Endothelial cell of umbilical vein (primary cell): ENCODE results near the gene PRPS1. TPM values are rescaled to one million over a fixed set of nuclear protein-coding genes. Genes with fewer than 3 reads are reported as not detected.

ENCODE experiments used
- BruUV-seq: library from RNA; stranded (reverse); fragments of 400-500 nt; replicated peaks from 2 replicates; lab custom pipeline; 2021; lab: Mats Ljungman, UMichigan
- CTCF ChIA-PET: fragments of 300-600, 350-600 bp; sonication (Branson Sonifier 250); formaldehyde crosslinking; loops from one replicate; lab custom pipeline; 2021; ENCODE audit warnings: antibody characterized with exemption, inconsistent platforms; lab: Charles Lee
- POLR2A ChIA-PET: fragments of 300-600, 350-600 bp; sonication (Branson Sonifier 250); formaldehyde crosslinking; loops from one replicate; lab custom pipeline; 2021; ENCODE audit warnings: antibody characterized with exemption, inconsistent platforms; lab: Charles Lee
- DNase-seq: peaks from one replicate; pipeline ENCODE4 v3.0.0-alpha.2; 2011; ENCODE audit warnings: low read depth, low spot score
- FAIRE-seq: peaks from 2 replicates; lab custom pipeline; 2011; peaks lifted over from hg19 to GRCh38; lab: Jason Lieb, UNC
- H2AFZ ChIP-seq: 2 replicates; pipeline ENCODE4 v1.6.0; 2012; ENCODE audit warnings: low read depth, low read length, control low read depth, inconsistent platforms
- H3K27ac ChIP-seq: 2 replicates; pipeline ENCODE4 v1.5.1; 2011; ENCODE audit warnings: low read depth, mild to moderate bottlenecking, control low read depth, low read length, moderate library complexity; ENCODE audit not compliant: insufficient read depth
- H3K27me3 ChIP-seq, 2 experiments: 2 replicates each; pipeline versions ENCODE4 v1.6.0 to v1.6.1; 2011; ENCODE audit warnings: low read length in 2 of 2, mixed read lengths in 1 of 2; ENCODE audit not compliant: control insufficient read depth in 2 of 2, insufficient read depth in 2 of 2
- H3K36me3 ChIP-seq, 2 experiments: 2 replicates in 1 of 2; 3 replicates in 1 of 2; pipeline ENCODE4 v1.5.1; 2011; ENCODE audit warnings: low read length in 2 of 2, mild to moderate bottlenecking in 1 of 2, moderate library complexity in 1 of 2; ENCODE audit not compliant: control insufficient read depth in 2 of 2, insufficient read depth in 2 of 2; ENCODE audit errors: extremely low read depth in 1 of 2
- H3K4me1 ChIP-seq: 3 replicates; pipeline ENCODE4 v1.5.1; 2011; ENCODE audit warnings: mild to moderate bottlenecking, low read length; ENCODE audit not compliant: control insufficient read depth, insufficient read depth; ENCODE audit errors: extremely low read depth
- H3K4me2 ChIP-seq: 2 replicates; pipeline ENCODE4 v1.6.1; 2011; ENCODE audit warnings: low read length, control low read depth, mixed read lengths; ENCODE audit not compliant: insufficient read depth
- H3K4me3 ChIP-seq, 3 experiments: fragments of 200-600 bp in 1 of 3; sonication (generic), shearing (Covaris generic) in 1 of 3; replicated peaks in 1 of 3; 2 replicates each; pipeline ENCODE4 v1.5.1; 2011 to 2016; ENCODE audit warnings: control low read depth in 3 of 3, low read length in 3 of 3, mild to moderate bottlenecking in 2 of 3, inconsistent platforms in 1 of 3, low read depth in 1 of 3, moderate library complexity in 1 of 3; ENCODE audit not compliant: insufficient read depth in 1 of 3
- H3K79me2 ChIP-seq: 2 replicates; pipeline ENCODE4 v1.6.0; 2012; ENCODE audit warnings: low read length, inconsistent platforms; ENCODE audit not compliant: control insufficient read depth, insufficient read depth
- H3K9ac ChIP-seq: replicated peaks from 2 replicates; pipeline ENCODE3; 2011; ENCODE audit warnings: low read length, control low read depth; ENCODE audit not compliant: insufficient read depth; ENCODE audit errors: extremely low read depth
- H3K9me1 ChIP-seq: replicated peaks from 3 replicates; pipeline ENCODE4 v1.6.0; 2011; ENCODE audit warnings: mild to moderate bottlenecking, low read length; ENCODE audit not compliant: control insufficient read depth, insufficient read depth; ENCODE audit errors: extremely low read depth
- H3K9me3 ChIP-seq: replicated peaks from 2 replicates; pipeline ENCODE4 v1.5.1; 2012; ENCODE audit warnings: low read length, inconsistent platforms; ENCODE audit not compliant: control insufficient read depth, insufficient read depth
- H4K20me1 ChIP-seq: replicated peaks from 2 replicates; pipeline ENCODE3; 2011; ENCODE audit warnings: mild to moderate bottlenecking, low read length; ENCODE audit not compliant: control insufficient read depth, insufficient read depth; ENCODE audit errors: extremely low read depth
- EZH2 ChIP-seq: IDR thresholded peaks from 2 replicates; pipeline ENCODE4 v1.6.1; 2012; ENCODE audit warnings: borderline replicate concordance, low read depth, mild to moderate bottlenecking, moderate library complexity, low read length, inconsistent platforms; ENCODE audit not compliant: severe bottlenecking
- FOS ChIP-seq: IDR thresholded peaks from 2 replicates; pipeline ENCODE4 v1.6.1; 2011; ENCODE audit warnings: mild to moderate bottlenecking, low read length, moderate library complexity, borderline replicate concordance; ENCODE audit not compliant: insufficient read depth
- GATA2 ChIP-seq: IDR thresholded peaks from 2 replicates; pipeline ENCODE4 v1.7.0; 2011; ENCODE audit warnings: low read depth, mild to moderate bottlenecking, moderate library complexity, mixed read lengths, low read length; ENCODE audit not compliant: insufficient read length, insufficient read depth
- JUN ChIP-seq: IDR thresholded peaks from 2 replicates; pipeline ENCODE4 v1.6.1; 2011; ENCODE audit warnings: borderline replicate concordance, low read depth; ENCODE audit not compliant: insufficient read length, insufficient read depth
- MAX ChIP-seq: IDR thresholded peaks from 2 replicates; pipeline ENCODE4 v1.6.1; 2011; ENCODE audit not compliant: insufficient read depth, insufficient read length
- MYC ChIP-seq: IDR thresholded peaks from one replicate; pipeline ENCODE4 v1.6.1; 2011; ENCODE audit warnings: mild to moderate bottlenecking, low read depth, low read length
- POLR2A ChIP-seq: IDR thresholded peaks from 2 replicates; pipeline ENCODE4 v1.6.1; 2012; ENCODE audit warnings: low read depth, mild to moderate bottlenecking, control low read depth, low read length
- POLR2AphosphoS5 ChIP-seq: IDR thresholded peaks from 2 replicates; pipeline ENCODE4 v1.6.1; 2012; ENCODE audit warnings: low read depth, mild to moderate bottlenecking, control low read depth, low read length, moderate library complexity; ENCODE audit not compliant: insufficient read depth
- dilution Hi-C: fragments of 300-500 bp; cut with MboI; formaldehyde crosslinking; loops from one replicate; pipeline ENCODE4 v1.15.0; 2019; ENCODE audit warnings: low sequenced_read_pairs; ENCODE audit not compliant: extremely low pct_ligation_motif_present
- intact Hi-C: fragments of 100-400 bp; cut with micrococcal nuclease; formaldehyde crosslinking; loops from one replicate; pipeline ENCODE4 v1.10.0; 2022
- polyA plus RNA-seq, 4 experiments: library from polyadenylated mRNA; depleted of rRNA in 3 of 4; stranded (reverse) in 3 of 4; unstranded in 1 of 4; fragments of >200 nt; gene quantifications; 2 replicates each; pipeline versions ENCODE4 v1.2.1 to v1.2.3, GENCODE V29; 2011 to 2012; ENCODE audit warnings: missing spikeins in 1 of 4
- total RNA-seq: library from RNA; stranded (reverse); gene quantifications from 2 replicates; pipeline ENCODE4 v1.2.3, GENCODE V29; 2021
- TF ChIP-seq, protein P1 (sequence below), 2 donors: IDR thresholded peaks; 1 replicate in 1 of 2; 2 replicates in 1 of 2; pipeline ENCODE4 v1.5.1; 2011; ENCODE audit warnings: low read length in 2 of 2, mild to moderate bottlenecking in 2 of 2, moderate library complexity in 2 of 2, control low read depth in 1 of 2, inconsistent platforms in 1 of 2, low read depth in 1 of 2; ENCODE audit not compliant: insufficient read depth in 1 of 2; ENCODE audit errors: extremely low read depth in 1 of 2

Gene PRPS1
- total and polyA plus RNA-seq, 2 donors (not counting 3 experiments of a cell fraction or from before 2014, with no cell fraction given) = 30.9 to 36.8 TPM

DNA sequence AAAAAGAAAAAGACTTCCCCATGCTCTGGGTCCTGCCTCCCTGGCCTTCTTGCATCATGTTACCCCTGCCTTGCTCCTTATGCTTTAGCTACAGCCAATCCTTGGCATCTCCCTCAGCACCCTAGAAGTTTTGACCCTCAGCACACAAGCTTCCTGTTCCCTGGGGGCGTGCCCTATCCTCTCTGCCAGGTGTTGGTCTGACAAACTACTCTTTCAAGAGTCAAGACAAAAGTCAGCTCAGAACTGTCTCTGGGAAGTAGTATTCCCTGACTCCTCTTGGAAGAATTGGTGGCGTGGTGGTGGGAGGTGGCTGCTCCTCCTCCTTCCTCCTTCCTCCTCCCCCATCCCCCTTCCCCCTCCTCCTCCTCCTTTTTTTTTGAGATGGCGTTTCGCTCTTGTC, 41.0 kb downstream of the PRPS1 start:
- H3K4me3 ChIP-seq = no peak overlapping the region
- peaks cover 10% of the 10 kb centered on the region for H3K4me1 ChIP-seq
- no peaks in the 10 kb centered on the region for H3K36me3 ChIP-seq
- H3K9ac ChIP-seq = no peak overlapping the region
- no TSS peak for BruUV-seq
- dilution Hi-C loops (no loop called here), intact Hi-C loops (no loop called here)
- no peaks in the 10 kb centered on the region for H4K20me1 ChIP-seq
- H2AFZ ChIP-seq = no peak overlapping the region
- TF ChIP-seq FOS = no peak
- TF ChIP-seq MAX = no peak
- no peak for TF ChIP-seq MYC
- no peak for TF ChIP-seq GATA2
- TF ChIP-seq POLR2AphosphoS5 = no peak
- no peak for TF ChIP-seq JUN
- no peak for TF ChIP-seq EZH2
- TF ChIP-seq, protein P1, sequence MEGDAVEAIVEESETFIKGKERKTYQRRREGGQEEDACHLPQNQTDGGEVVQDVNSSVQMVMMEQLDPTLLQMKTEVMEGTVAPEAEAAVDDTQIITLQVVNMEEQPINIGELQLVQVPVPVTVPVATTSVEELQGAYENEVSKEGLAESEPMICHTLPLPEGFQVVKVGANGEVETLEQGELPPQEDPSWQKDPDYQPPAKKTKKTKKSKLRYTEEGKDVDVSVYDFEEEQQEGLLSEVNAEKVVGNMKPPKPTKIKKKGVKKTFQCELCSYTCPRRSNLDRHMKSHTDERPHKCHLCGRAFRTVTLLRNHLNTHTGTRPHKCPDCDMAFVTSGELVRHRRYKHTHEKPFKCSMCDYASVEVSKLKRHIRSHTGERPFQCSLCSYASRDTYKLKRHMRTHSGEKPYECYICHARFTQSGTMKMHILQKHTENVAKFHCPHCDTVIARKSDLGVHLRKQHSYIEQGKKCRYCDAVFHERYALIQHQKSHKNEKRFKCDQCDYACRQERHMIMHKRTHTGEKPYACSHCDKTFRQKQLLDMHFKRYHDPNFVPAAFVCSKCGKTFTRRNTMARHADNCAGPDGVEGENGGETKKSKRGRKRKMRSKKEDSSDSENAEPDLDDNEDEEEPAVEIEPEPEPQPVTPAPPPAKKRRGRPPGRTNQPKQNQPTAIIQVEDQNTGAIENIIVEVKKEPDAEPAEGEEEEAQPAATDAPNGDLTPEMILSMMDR (IDR thresholded peaks at IDR 0.05; ENCODE audit: extremely low read depth in 1 of 2, insufficient read depth in 1 of 2, low read depth in 1 of 2, low read length in 2 of 2) = no peak
- TF ChIP-seq POLR2A = no peak
- H3K79me2 ChIP-seq = no peaks in the 10 kb centered on the region
- H3K27me3 ChIP-seq = no peaks in the 10 kb centered on the region
- H3K4me2 ChIP-seq = no peak overlapping the region
- H3K9me3 ChIP-seq = no peaks in the 10 kb centered on the region
- FAIRE-seq (no peak), DNase-seq (no peak)
- H3K9me1 ChIP-seq = no peaks in the 10 kb centered on the region
- ChIA-PET POLR2A (no interaction called here), CTCF (interaction anchor here (1.4 to 3.1 kb wide), 4 partner anchors 9 to 108 kb away, joined by 3 to 18 read pairs (median 5); partner anchors contain the start of genes NCBP2L and TSC22D3)
- H3K27ac ChIP-seq = no peak overlapping the region
